K562 (cell line): ENCODE data around the gene PRR5. TPM values are rescaled to one million over a fixed set of nuclear protein-coding genes. Genes with fewer than 3 reads are reported as not detected.

Experiments used
- ATAC-seq: fragments of 200-7000 bp; cut with Tn5 transposase; 3 replicates; pipeline ENCODE4 v1.9.1; 2020; ENCODE audit warnings: moderate library complexity
- BruUV-seq: library from RNA; stranded (reverse); fragments of 400-500 nt; replicated peaks from 2 replicates; lab custom pipeline; 2021; lab: Mats Ljungman, UMichigan
- CTCF ChIA-PET: fragments of 300-600 bp; formaldehyde crosslinking; extraction: SDS; loops from one replicate; lab custom pipeline; 2021; ENCODE audit warnings: low intra/inter-chr PET ratio; lab: Yijun Ruan, JAX
- POLR2A ChIA-PET: fragments of 300-600, 350-650 bp; sonication (Branson Sonifier 250); formaldehyde crosslinking; extraction: SDS; loops from one replicate; lab custom pipeline; 2021; ENCODE audit warnings: antibody characterized with exemption, inconsistent platforms; lab: Yijun Ruan, JAX
- DNase-seq, 4 experiments: peaks; one replicate each; pipeline versions ENCODE4 v3.0.0 to v3.0.0-alpha.2; 2011 to 2018; ENCODE audit warnings: low spot score in 3 of 4, mixed read lengths in 3 of 4; ENCODE audit errors: extremely low read depth in 1 of 4
- FAIRE-seq: peaks from 2 replicates; lab custom pipeline; 2011; peaks lifted over from hg19 to GRCh38; lab: Jason Lieb, UNC
- H2AFZ ChIP-seq: 2 replicates; pipeline ENCODE4 v1.6.0; 2011; ENCODE audit warnings: low read depth, low read length, control low read depth, inconsistent platforms
- H3K27ac ChIP-seq: fragments of 200-600 bp; 3 replicates; pipeline ENCODE4 v1.8.0; 2011; ENCODE audit warnings: low read depth, mild to moderate bottlenecking, control low read depth, inconsistent platforms, low read length, moderate library complexity, mixed read lengths; ENCODE audit errors: extremely low read depth
- H3K27me3 ChIP-seq, 2 experiments: fragments of 300-600 bp in 1 of 2; 2 replicates in 1 of 2; 3 replicates in 1 of 2; pipeline versions ENCODE4 v1.6.0 to v1.8.0; 2011; ENCODE audit warnings: inconsistent platforms in 2 of 2, low read length in 2 of 2, mild to moderate bottlenecking in 1 of 2, mixed read lengths in 1 of 2, moderate library complexity in 1 of 2; ENCODE audit not compliant: control insufficient read depth in 2 of 2, insufficient read depth in 2 of 2
- H3K36me3 ChIP-seq: fragments of 300-600 bp; 3 replicates; pipeline ENCODE4 v1.8.0; 2011; ENCODE audit warnings: mild to moderate bottlenecking, low read length, inconsistent platforms; ENCODE audit not compliant: control insufficient read depth, insufficient read depth
- H3K4me1 ChIP-seq, 2 experiments: fragments of 200-600 bp in 1 of 2; replicated peaks in 1 of 2; 2 replicates in 1 of 2; 3 replicates in 1 of 2; pipeline versions ENCODE4 v1.5.1 to v1.8.0; 2011; ENCODE audit warnings: inconsistent platforms in 2 of 2, low read length in 2 of 2, mild to moderate bottlenecking in 1 of 2, mixed read lengths in 1 of 2, moderate library complexity in 1 of 2; ENCODE audit not compliant: control insufficient read depth in 2 of 2, insufficient read depth in 2 of 2
- H3K4me2 ChIP-seq: 2 replicates; pipeline ENCODE4 v1.6.1; 2011; ENCODE audit warnings: low read length, control low read depth, inconsistent platforms, mixed read lengths; ENCODE audit not compliant: insufficient read depth
- H3K4me3 ChIP-seq: fragments of 200-600 bp; sonication (generic), shearing (Covaris generic); 2 replicates; pipeline ENCODE4 v1.5.1; 2016; ENCODE audit warnings: control low read depth, inconsistent platforms
- H3K79me2 ChIP-seq: fragments of 200-600 bp; 3 replicates; pipeline ENCODE4 v1.8.0; 2011; ENCODE audit warnings: low read length, inconsistent platforms; ENCODE audit not compliant: control insufficient read depth, insufficient read depth
- H3K9ac ChIP-seq, 2 experiments: 2 replicates each; pipeline versions ENCODE4 v1.6.0 to v1.6.1; 2011; ENCODE audit warnings: low read depth in 2 of 2, low read length in 2 of 2, control low read depth in 1 of 2, inconsistent platforms in 1 of 2, mild to moderate bottlenecking in 1 of 2, mixed read lengths in 1 of 2; ENCODE audit not compliant: insufficient read depth in 1 of 2
- H3K9me1 ChIP-seq: one replicate; pipeline ENCODE4 v1.6.0; 2011; ENCODE audit warnings: inconsistent platforms, mild to moderate bottlenecking, low read length, moderate library complexity; ENCODE audit not compliant: control insufficient read depth, insufficient read depth
- H3K9me3 ChIP-seq: replicated peaks from 2 replicates; pipeline ENCODE4 v1.5.1; 2011; ENCODE audit warnings: low read depth, low read length, inconsistent platforms; ENCODE audit not compliant: control insufficient read depth, insufficient read depth
- H4K20me1 ChIP-seq: replicated peaks from 2 replicates; pipeline ENCODE4 v1.6.1; 2011; ENCODE audit warnings: low read length, inconsistent platforms, mixed read lengths; ENCODE audit not compliant: control insufficient read depth, insufficient read depth
- ADNP ChIP-seq: fragments of 200-800 bp; sonication (Bioruptor generic); IDR thresholded peaks from 2 replicates; pipeline ENCODE4 v1.6.1; 2016; ENCODE audit warnings: missing genetic modification characterization, missing compliant biosample characterization
- CEBPB ChIP-seq: fragments of 450-650 bp; IDR thresholded peaks from 2 replicates; pipeline ENCODE4 v1.6.1; 2016; ENCODE audit warnings: missing genetic modification characterization, missing compliant biosample characterization
- CEBPG ChIP-seq, 3 experiments: fragments of 200-800 bp in 1 of 3; sonication (Bioruptor generic) in 1 of 3; sonication (generic) in 1 of 3; formaldehyde crosslinking in 1 of 3; IDR thresholded peaks in 2 of 3; conservative IDR thresholded peaks in 1 of 3; 2 replicates each; pipeline versions ENCODE4 v1.6.1 to v1.8.0; 2016 to 2022; ENCODE audit warnings: missing compliant biosample characterization in 2 of 3, missing genetic modification characterization in 2 of 3, mild to moderate bottlenecking in 1 of 3, missing genetic modification reagents in 1 of 3
- NRF1 ChIP-seq, 2 experiments: fragments of 450-650 bp; IDR thresholded peaks in 1 of 2; conservative IDR thresholded peaks in 1 of 2; 2 replicates each; pipeline ENCODE4 v1.6.1; 2014; ENCODE audit warnings: mild to moderate bottlenecking in 2 of 2
- NUFIP1 ChIP-seq: fragments of 450-650 bp; IDR thresholded peaks from 2 replicates; pipeline ENCODE4 v1.6.1; 2018; ENCODE audit not compliant: partially characterized antibody
- POU5F1 ChIP-seq: fragments of 150-350 bp; IDR thresholded peaks from 2 replicates; pipeline ENCODE4 v1.6.1; 2014; ENCODE audit warnings: borderline replicate concordance, low read length, low read depth, mild to moderate bottlenecking; ENCODE audit not compliant: partially characterized antibody
- ZNF316 ChIP-seq: fragments of 450-650 bp; IDR thresholded peaks from 2 replicates; pipeline ENCODE4 v1.6.1; 2016
- ZNF384 ChIP-seq: IDR thresholded peaks from 2 replicates; pipeline ENCODE4 v1.6.1; 2012; ENCODE audit warnings: low read depth, low read length, improper control_type of control experiment
- WGBS: fragments of 100-300 bp; shearing (Covaris generic); methylation state at CpG from one replicate; pipeline ENCODE4 v1.1.6; 2016; ENCODE audit warnings: low coverage, mixed read lengths; ENCODE audit not compliant: insufficient coverage; ENCODE audit errors: missing lambda C conversion rate; 5-methylcytosine and 5-hydroxymethylcytosine counted together
- in situ Hi-C: fragments of 300-500 bp; cut with MboI; formaldehyde crosslinking; loops from 4 replicates; pipeline ENCODE4 v1.15.0; 2018; ENCODE audit warnings: inconsistent platforms, mixed read lengths
- intact Hi-C: fragments of 100-400 bp; cut with micrococcal nuclease; formaldehyde crosslinking; loops from 2 replicates; pipeline ENCODE4 v1.14.2; 2022
- polyA plus RNA-seq, 8 experiments: library from polyadenylated mRNA; depleted of rRNA in 4 of 8; stranded (reverse) in 5 of 8; unstranded in 3 of 8; fragments of >200 nt; fragmentation: Nextera tagmentation in 2 of 8; fragmentation: Illumina TruSeq in 1 of 8; extraction: Ambion mirVana in 2 of 8; extraction: Trizol in 1 of 8; gene quantifications; 2 replicates each; pipeline versions ENCODE4 v1.2.1 to v1.2.3, GENCODE V29; 2011 to 2014; ENCODE audit warnings: inconsistent platforms in 1 of 8, missing spikeins in 1 of 8
- total RNA-seq, 7 experiments: library from RNA; depleted of rRNA in 6 of 7; stranded (reverse); fragments of >200 nt in 6 of 7; fragmentation: Illumina TruSeq in 2 of 7; extraction: Trizol in 2 of 7; gene quantifications; 2 replicates each; pipeline versions ENCODE4 v1.2.1 to v1.2.3, GENCODE V29; 2011 to 2021; ENCODE audit warnings: low replicate concordance in 1 of 7
- TF ChIP-seq, protein P1 (sequence below): fragments of 200-600 bp; sonication (generic); IDR thresholded peaks from one replicate; pipeline ENCODE4 v1.6.1; 2012; ENCODE audit warnings: mild to moderate bottlenecking, low read depth, low read length, inconsistent platforms

PRR5 gene
- total and polyA plus RNA-seq, 9 of the 15 experiments (the other 6 are each of a cell fraction or from before 2014, with no cell fraction given) = 0.13 to 21.0 (median 7.5) TPM

- H3K9me3 ChIP-seq = no peaks in the 10 kb centered on the region
- H3K27me3 ChIP-seq = no peaks in the 10 kb centered on the region
- TF ChIP-seq, protein P1, sequence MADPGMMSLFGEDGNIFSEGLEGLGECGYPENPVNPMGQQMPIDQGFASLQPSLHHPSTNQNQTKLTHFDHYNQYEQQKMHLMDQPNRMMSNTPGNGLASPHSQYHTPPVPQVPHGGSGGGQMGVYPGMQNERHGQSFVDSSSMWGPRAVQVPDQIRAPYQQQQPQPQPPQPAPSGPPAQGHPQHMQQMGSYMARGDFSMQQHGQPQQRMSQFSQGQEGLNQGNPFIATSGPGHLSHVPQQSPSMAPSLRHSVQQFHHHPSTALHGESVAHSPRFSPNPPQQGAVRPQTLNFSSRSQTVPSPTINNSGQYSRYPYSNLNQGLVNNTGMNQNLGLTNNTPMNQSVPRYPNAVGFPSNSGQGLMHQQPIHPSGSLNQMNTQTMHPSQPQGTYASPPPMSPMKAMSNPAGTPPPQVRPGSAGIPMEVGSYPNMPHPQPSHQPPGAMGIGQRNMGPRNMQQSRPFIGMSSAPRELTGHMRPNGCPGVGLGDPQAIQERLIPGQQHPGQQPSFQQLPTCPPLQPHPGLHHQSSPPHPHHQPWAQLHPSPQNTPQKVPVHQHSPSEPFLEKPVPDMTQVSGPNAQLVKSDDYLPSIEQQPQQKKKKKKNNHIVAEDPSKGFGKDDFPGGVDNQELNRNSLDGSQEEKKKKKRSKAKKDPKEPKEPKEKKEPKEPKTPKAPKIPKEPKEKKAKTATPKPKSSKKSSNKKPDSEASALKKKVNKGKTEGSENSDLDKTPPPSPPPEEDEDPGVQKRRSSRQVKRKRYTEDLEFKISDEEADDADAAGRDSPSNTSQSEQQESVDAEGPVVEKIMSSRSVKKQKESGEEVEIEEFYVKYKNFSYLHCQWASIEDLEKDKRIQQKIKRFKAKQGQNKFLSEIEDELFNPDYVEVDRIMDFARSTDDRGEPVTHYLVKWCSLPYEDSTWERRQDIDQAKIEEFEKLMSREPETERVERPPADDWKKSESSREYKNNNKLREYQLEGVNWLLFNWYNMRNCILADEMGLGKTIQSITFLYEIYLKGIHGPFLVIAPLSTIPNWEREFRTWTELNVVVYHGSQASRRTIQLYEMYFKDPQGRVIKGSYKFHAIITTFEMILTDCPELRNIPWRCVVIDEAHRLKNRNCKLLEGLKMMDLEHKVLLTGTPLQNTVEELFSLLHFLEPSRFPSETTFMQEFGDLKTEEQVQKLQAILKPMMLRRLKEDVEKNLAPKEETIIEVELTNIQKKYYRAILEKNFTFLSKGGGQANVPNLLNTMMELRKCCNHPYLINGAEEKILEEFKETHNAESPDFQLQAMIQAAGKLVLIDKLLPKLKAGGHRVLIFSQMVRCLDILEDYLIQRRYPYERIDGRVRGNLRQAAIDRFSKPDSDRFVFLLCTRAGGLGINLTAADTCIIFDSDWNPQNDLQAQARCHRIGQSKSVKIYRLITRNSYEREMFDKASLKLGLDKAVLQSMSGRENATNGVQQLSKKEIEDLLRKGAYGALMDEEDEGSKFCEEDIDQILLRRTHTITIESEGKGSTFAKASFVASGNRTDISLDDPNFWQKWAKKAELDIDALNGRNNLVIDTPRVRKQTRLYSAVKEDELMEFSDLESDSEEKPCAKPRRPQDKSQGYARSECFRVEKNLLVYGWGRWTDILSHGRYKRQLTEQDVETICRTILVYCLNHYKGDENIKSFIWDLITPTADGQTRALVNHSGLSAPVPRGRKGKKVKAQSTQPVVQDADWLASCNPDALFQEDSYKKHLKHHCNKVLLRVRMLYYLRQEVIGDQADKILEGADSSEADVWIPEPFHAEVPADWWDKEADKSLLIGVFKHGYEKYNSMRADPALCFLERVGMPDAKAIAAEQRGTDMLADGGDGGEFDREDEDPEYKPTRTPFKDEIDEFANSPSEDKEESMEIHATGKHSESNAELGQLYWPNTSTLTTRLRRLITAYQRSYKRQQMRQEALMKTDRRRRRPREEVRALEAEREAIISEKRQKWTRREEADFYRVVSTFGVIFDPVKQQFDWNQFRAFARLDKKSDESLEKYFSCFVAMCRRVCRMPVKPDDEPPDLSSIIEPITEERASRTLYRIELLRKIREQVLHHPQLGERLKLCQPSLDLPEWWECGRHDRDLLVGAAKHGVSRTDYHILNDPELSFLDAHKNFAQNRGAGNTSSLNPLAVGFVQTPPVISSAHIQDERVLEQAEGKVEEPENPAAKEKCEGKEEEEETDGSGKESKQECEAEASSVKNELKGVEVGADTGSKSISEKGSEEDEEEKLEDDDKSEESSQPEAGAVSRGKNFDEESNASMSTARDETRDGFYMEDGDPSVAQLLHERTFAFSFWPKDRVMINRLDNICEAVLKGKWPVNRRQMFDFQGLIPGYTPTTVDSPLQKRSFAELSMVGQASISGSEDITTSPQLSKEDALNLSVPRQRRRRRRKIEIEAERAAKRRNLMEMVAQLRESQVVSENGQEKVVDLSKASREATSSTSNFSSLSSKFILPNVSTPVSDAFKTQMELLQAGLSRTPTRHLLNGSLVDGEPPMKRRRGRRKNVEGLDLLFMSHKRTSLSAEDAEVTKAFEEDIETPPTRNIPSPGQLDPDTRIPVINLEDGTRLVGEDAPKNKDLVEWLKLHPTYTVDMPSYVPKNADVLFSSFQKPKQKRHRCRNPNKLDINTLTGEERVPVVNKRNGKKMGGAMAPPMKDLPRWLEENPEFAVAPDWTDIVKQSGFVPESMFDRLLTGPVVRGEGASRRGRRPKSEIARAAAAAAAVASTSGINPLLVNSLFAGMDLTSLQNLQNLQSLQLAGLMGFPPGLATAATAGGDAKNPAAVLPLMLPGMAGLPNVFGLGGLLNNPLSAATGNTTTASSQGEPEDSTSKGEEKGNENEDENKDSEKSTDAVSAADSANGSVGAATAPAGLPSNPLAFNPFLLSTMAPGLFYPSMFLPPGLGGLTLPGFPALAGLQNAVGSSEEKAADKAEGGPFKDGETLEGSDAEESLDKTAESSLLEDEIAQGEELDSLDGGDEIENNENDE = no peak
- 0 out of 2 replicates have a peak, but pooled peaks have one; percentile 36 for TF ChIP-seq CEBPG (CRISPR knock-in tag; IDR thresholded peaks at IDR 0.05)
- TF ChIP-seq CEBPG (tag; conservative IDR thresholded peaks at IDR 0.05 in 1 of 2, IDR thresholded peaks at IDR 0.05 in 1 of 2) = no peak
- TF ChIP-seq ADNP (tag) = peak; percentile 64; the same call in 1 of the 2 replicates
- no peak for TF ChIP-seq ZNF316
- TF ChIP-seq POU5F1 = no peak
- peak; percentile 82 for TF ChIP-seq CEBPB (tag)
- peak; percentile 40 for TF ChIP-seq ZNF384
- TF ChIP-seq NRF1 (conservative IDR thresholded peaks at IDR 0.05 in 1 of 2, IDR thresholded peaks at IDR 0.05 in 1 of 2) = no peak
- TF ChIP-seq NUFIP1 = no peak
- peak overlapping the region; percentile 87 to 95 for H3K9ac ChIP-seq
- peaks cover 14 to 66% of the 10 kb centered on the region in 2 experiments; a peak in 4 of 5 replicates for H3K4me1 ChIP-seq
- no peaks in the 10 kb centered on the region for H3K9me1 ChIP-seq
- 34% methylated on average over 5 of the region's 18 CpGs for WGBS
- POLR2A ChIA-PET = interaction anchor here (0.7 kb wide), 1 partner anchor 928 kb away, joined by 3 read pairs; no protein-coding TSS in a partner anchor
- H2AFZ ChIP-seq = no peak overlapping the region
- H3K4me2 ChIP-seq = peak overlapping the region; percentile 96
- ATAC-seq (no peak), DNase-seq (no peak), FAIRE-seq (no peak)
- H3K36me3 ChIP-seq = peaks cover 3% of the 10 kb centered on the region; the same call in 1 of the 3 replicates
- H4K20me1 ChIP-seq = peaks cover 15% of the 10 kb centered on the region; the same call in 1 of the 2 replicates
- no TSS peak for BruUV-seq
- CTCF ChIA-PET = no interaction called here
- intact Hi-C loops (no loop called here), in situ Hi-C loops (no loop called here)
- H3K4me3 ChIP-seq = peak overlapping the region; percentile 56
- H3K27ac ChIP-seq = peak overlapping the region; percentile 92; the same call in 2 of the 3 replicates
- peaks cover 56% of the 10 kb centered on the region for H3K79me2 ChIP-seq
These were observed 24.0 kb upstream of the PRR5 start for GRCh38 chr22:44677871-44678555.
